Fibroblast of the aortic adventitia (primary cell): ENCODE results near the gene BPGM. TPM values are rescaled to one million over a fixed set of nuclear protein-coding genes. Genes with fewer than 3 reads are reported as not detected.

Source experiments
- DNase-seq: peaks from one replicate; pipeline ENCODE4 v3.0.0-alpha.2; 2010; ENCODE audit warnings: low read depth
- H3K4me3 ChIP-seq: 2 replicates; pipeline ENCODE4 v1.5.1; 2011; ENCODE audit warnings: low read depth, mild to moderate bottlenecking, control low read depth, low read length, moderate library complexity
- total RNA-seq: library from RNA; depleted of rRNA; stranded (reverse); fragments of >200 nt; gene quantifications from 2 replicates; pipeline ENCODE4 v1.2.3, GENCODE V29; 2012; ENCODE audit warnings: low replicate concordance
- TF ChIP-seq, protein P1 (sequence below): IDR thresholded peaks from 2 replicates; pipeline ENCODE4 v1.5.1; 2011; ENCODE audit warnings: mild to moderate bottlenecking, low read length, control low read depth, inconsistent platforms; ENCODE audit not compliant: insufficient read depth

Gene BPGM
- total RNA-seq, 1 donor, result 52.4 TPM

DNA sequence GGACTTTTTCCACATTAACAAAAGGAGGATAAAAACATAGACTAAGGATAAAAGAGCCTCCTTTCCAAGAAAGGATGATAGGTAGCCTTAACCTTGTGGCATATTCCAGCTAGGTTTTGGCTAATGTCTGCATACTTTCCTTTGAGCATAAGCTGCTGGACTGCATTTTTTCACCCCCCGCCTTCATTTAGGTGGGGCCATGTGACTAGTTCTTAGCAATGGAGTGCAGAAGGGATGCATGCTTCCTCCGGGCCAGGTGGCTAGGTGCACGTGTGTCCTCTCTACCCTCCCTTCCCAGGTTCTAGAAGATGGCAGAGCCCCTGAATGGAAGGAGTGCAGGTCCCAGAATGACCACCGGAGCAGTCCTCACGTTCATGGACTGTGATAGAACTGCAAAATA lies 59.8 kb downstream of the BPGM start:
- no peak overlapping the region for H3K4me3 ChIP-seq
- DNase-seq, result no peak
- TF ChIP-seq, protein P1, sequence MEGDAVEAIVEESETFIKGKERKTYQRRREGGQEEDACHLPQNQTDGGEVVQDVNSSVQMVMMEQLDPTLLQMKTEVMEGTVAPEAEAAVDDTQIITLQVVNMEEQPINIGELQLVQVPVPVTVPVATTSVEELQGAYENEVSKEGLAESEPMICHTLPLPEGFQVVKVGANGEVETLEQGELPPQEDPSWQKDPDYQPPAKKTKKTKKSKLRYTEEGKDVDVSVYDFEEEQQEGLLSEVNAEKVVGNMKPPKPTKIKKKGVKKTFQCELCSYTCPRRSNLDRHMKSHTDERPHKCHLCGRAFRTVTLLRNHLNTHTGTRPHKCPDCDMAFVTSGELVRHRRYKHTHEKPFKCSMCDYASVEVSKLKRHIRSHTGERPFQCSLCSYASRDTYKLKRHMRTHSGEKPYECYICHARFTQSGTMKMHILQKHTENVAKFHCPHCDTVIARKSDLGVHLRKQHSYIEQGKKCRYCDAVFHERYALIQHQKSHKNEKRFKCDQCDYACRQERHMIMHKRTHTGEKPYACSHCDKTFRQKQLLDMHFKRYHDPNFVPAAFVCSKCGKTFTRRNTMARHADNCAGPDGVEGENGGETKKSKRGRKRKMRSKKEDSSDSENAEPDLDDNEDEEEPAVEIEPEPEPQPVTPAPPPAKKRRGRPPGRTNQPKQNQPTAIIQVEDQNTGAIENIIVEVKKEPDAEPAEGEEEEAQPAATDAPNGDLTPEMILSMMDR, result no peak

DNA sequence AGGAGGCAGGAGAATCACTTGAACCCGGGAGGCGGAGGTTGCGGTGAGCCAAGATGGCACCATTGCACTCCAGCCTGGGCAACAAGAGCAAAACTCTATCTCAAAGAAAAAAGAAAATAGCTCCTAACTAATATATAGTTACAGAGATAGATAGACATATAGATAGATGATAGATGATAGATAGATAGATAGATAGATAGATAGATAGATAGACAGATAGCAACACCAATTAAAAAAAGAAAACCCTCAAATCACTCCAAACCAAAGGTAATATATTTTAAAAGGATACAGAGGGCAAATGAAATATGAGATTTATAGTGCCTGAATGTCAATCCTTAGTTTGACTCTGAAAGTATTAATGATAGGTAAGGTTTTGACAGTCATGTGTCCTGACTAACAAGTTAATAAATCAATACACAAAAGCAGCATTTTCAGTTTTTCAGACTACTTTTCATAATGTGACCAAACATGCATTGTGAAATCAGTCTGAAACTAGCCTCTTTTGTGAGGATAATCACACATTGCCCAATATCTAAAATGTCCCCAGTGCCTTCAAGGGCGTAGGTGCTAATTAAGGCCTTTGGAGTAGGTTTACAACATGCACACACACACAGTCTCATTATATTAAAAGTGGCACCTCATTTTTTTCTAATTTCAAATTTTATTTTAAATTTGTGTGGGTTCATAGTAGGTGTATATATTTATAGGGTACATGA lies 61.2 kb downstream of the BPGM start:
- no peak overlapping the region for H3K4me3 ChIP-seq
- TF ChIP-seq, protein P1, result no peak
- DNase-seq, result no peak

DNA sequence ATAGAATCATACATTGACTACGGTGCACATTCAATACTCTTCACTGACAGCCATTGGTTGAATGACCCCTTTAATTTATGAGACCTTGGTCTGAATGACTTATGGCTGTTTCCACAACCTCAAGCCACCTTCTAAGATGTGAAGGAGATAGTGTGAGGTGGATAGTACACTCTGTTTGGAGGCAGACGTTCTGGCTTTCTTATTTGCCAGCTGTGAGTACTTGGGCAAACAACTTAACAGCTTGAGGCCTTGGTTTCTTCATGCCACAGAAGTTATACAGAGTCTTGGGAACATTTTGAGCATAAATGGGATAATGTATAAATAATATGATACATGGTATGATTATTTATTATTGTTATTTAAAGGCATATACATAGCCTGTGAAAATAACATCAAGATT lies 62.0 kb downstream of the BPGM start:
- H3K4me3 ChIP-seq, result no peak overlapping the region
- no peak for DNase-seq
- TF ChIP-seq, protein P1, result no peak

DNA sequence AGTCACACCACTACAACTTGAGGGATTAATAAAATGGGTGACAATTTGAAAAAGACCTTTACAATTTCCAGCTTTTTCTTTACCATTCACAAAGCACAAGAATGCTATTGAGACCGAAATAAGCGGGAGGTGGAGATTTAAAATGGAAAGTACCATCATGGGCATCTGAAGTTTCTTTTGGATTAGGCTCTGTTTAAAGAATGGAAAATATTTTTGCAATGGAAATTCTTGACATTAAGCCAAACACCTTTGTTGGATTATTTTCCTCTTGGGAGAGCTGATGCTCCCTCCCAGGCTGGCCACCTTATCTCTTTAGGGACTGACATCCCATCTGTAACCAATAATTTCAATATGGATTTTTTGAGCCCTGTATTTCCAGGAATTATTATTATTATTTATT lies 62.5 kb downstream of the BPGM start:
- peak; percentile 61 for DNase-seq
- TF ChIP-seq, protein P1, result no peak
- no peak overlapping the region for H3K4me3 ChIP-seq

DNA sequence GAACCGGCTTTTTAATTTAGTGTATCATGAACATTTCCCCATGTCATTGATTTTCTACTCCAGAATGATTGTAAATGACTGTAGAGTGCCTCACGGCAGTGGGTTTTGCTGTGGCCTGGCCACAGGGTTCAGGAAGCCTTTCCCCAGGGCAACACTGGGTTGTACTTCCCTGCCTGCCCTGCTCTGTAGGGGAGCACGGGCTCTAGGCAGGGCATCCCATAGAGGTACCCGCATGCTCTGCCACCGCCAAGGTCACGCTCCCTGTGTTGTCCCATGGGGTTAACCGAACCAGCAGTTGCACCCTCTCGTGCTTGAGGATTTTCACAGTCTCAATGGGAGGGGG lies 63.8 kb downstream of the BPGM start:
- TF ChIP-seq, protein P1, result no peak
- H3K4me3 ChIP-seq, result no peak overlapping the region

DNA sequence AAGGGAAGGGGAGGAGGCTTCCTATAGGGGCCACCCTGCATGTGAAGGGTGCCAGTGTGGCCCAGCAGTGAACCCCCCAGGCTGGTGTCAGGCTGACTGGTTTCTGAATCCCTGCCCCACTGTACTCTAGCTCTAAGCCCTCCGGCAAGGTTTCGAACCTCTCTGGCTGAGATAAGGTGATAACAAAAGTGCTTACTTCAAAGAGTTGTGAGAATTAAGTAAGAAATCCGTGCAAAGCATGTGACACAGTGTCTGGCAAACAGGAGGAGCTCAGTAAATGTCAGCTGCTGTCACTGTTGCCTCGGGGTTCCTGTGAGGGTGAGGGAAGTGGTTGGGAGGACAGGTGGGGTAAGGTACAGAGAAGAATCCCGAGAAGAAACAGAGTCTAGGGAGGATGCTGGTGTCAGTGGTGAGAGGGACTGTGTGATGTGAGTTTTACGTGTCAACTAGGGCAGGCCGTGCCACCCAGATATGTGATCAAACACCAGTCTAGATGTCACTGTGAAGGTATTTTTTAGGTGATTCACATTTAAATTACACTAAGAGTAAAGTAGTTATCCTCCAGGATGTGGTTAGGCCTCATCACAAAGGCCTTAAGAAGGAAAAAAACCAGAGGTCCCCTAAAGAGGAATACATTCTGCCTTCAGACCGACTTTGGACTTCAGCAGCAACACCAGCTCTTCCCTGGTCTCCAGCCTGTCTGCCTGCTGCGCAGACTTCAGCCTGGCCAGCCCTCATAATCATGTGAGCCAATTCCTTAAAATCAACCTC lies 64.4 kb downstream of the BPGM start:
- TF ChIP-seq, protein P1, result no peak
- no peak overlapping the region for H3K4me3 ChIP-seq
- DNase-seq, result no peak

More for the DNA sequence above, 63.8 kb downstream of the BPGM start:
- no peak for DNase-seq

DNA sequence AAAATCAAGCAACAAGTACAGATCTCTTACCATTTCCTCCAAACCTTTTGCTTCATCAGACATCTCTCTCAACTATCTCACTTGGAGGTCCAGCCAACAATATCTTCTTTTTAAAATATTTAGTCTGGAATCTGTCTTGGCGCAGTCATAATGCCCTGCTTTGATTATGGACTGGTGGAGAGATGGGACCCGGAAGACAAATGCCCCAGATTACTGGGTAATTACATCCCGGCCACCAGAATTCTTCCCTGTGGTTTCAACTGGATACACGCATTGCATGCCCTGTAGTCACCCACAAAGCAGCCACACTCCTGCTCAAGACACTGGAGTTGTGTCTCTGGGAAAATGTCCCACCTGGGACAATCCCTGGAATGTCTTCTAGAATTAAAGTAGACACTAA lies 65.5 kb downstream of the BPGM start:
- TF ChIP-seq, protein P1, result no peak
- H3K4me3 ChIP-seq, result no peak overlapping the region
- no peak for DNase-seq
